Heart left ventricle (tissue), 16 donors: Measurements from ENCODE around the gene GALR3. TPM values are rescaled to one million over a fixed set of nuclear protein-coding genes. Genes with fewer than 3 reads are reported as not detected.

Experiments
- ATAC-seq, 4 donors: fragments of 200-7000 bp; cut with Tn5 transposase; one replicate each; pipeline ENCODE4 v1.9.1; 2020 to 2022; ENCODE audit warnings: moderate library complexity in 4 of 4, mild to moderate bottlenecking in 3 of 4, moderate number of reproducible peaks in 1 of 4
- DNase-seq, 5 donors: peaks; one replicate each; pipeline ENCODE4 v3.0.0-alpha.2; 2020
- H3K27ac ChIP-seq, 12 donors: fragments of 200-600 bp; sonication (generic) in 4 of 12; one replicate each; pipeline versions ENCODE4 v1.5.0 to v1.8.0; 2016 to 2022; ENCODE audit warnings: mild to moderate bottlenecking in 2 of 12
- H3K27me3 ChIP-seq, 9 donors: fragments of 200-600 bp; sonication (generic) in 2 of 9; one replicate each; pipeline versions ENCODE4 v1.5.1 to v1.8.0; 2016 to 2022; ENCODE audit warnings: mild to moderate bottlenecking in 3 of 9
- H3K36me3 ChIP-seq, 9 donors: fragments of 200-600 bp; sonication (generic) in 2 of 9; one replicate each; pipeline versions ENCODE4 v1.5.0 to v1.8.0; 2018 to 2022; ENCODE audit warnings: mild to moderate bottlenecking in 2 of 9
- H3K4me1 ChIP-seq, 12 donors: fragments of 200-600 bp; sonication (generic) in 4 of 12; one replicate each; pipeline versions ENCODE4 v1.5.0 to v1.8.0; 2016 to 2022; ENCODE audit warnings: mild to moderate bottlenecking in 3 of 12
- H3K4me3 ChIP-seq, 12 donors: fragments of 200-600 bp; sonication (generic) in 4 of 12; one replicate each; pipeline versions ENCODE4 v1.5.0 to v1.8.0; 2017 to 2022; ENCODE audit warnings: mild to moderate bottlenecking in 9 of 12, moderate library complexity in 4 of 12
- H3K9me3 ChIP-seq, 12 donors: fragments of 200-600 bp; sonication (generic) in 4 of 12; one replicate each; pipeline versions ENCODE4 v1.5.0 to v1.8.0; 2016 to 2022; ENCODE audit warnings: mild to moderate bottlenecking in 1 of 12
- CTCF ChIP-seq, 12 donors: fragments of 200-600 bp; sonication (generic) in 4 of 12; IDR thresholded peaks; one replicate each; pipeline versions ENCODE4 v1.5.0 to v1.8.0; 2018 to 2022; ENCODE audit warnings: antibody characterized with exemption in 12 of 12, mild to moderate bottlenecking in 5 of 12
- POLR2A ChIP-seq, 2 donors: fragments of 450-650 bp; IDR thresholded peaks; one replicate each; pipeline ENCODE4 v1.6.1; 2017; ENCODE audit warnings: antibody characterized with exemption in 2 of 2, mild to moderate bottlenecking in 2 of 2, moderate library complexity in 2 of 2
- WGBS, 4 donors: extraction: QIAGEN DNeasy Blood & Tissue Kit in 2 of 4; methylation state at CpG; one replicate each; pipeline versions ENCODE4 v1.1.5 to v1.1.7; 2013 to 2018; 5-methylcytosine and 5-hydroxymethylcytosine counted together
- intact Hi-C, 10 donors: fragments of 100-400 bp; cut with DNase I; formaldehyde crosslinking; loops; one replicate each; pipeline versions ENCODE4 v1.11.1 to v1.14.2; 2022
- polyA plus RNA-seq, 2 donors: library from polyadenylated mRNA; stranded (reverse); fragments of 200-250 nt; gene quantifications; one replicate each; pipeline ENCODE4 v1.2.3, GENCODE V29; 2013
- total RNA-seq, 9 donors: library from RNA; depleted of rRNA in 2 of 9; stranded (reverse); fragments of >200 nt in 2 of 9; fragmentation: NEBNext Ultra II Directional in 3 of 9; extraction: Animal tissue kit (Norgen Biotek cat#: 25700) in 3 of 9; gene quantifications; one replicate each; pipeline versions ENCODE4 v1.1.0 to v1.2.4, GENCODE V29; 2016 to 2023
- donor health status: ischemic (EF 13 %, LVEDD 7.1; RV severe dilation, severe dysfunction).
- donor health status: healthy with polysubstance abuse.
- donor health status: DM: no; HTN: yes; CAD: no.
- donor health status: DM: no; HTN: no; CAD: no.
- donor health status: ischemic (EF 25% LVEDD 6.9; RV normal size, moderate dysfunction).
- donor health status: ischemic (EF 25% LVEDD 5.7; RV mildly dilated, moderate dysfunction).
- donor health status: healthy.
- donor health status: DM: yes; HTN: yes; CAD: no.
- donor health status: ischemic (EF 35%, LVEDD 5.7; RV mildly dilated, moderate dysfunction).
- donor health status: nonischemic (EF 11% LVEDD 7.7; RV severe dilation, severe dysfunction).
- donor health status: DM: yes; HTN: yes; CAD: no.
- donor health status: PGD.
- donor health status: ischemic (EF 29% LVEDD 5.4; RV normal size, mild dysfunction).
- donor health status: nonischemic (EF 23%, LVEDD 6.1; RV moderate dilation, normal function).

GALR3 gene
- total and polyA plus RNA-seq, 11 donors, result not detected

DNA sequence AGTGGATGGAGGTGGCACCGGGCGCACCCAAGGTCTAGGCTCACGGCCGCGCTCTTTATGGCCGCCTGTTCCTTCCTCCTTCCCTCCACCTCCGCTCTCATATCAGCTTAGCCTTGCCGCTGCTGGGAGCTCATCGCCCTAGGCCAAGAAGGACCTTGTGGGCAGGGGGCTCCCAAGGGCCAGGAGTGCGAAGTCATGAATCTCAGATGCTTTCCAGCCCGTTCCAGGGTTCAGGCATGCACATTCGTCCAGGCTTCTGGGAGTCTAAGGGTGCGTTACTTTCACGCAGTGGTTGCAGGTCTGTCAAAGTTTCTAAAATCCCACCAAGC is 4.1 kb upstream of the GALR3 start:
- intact Hi-C loops, result loop anchor here in 7 of 10 donors (2.0 to 10.0 kb wide), 5 partner anchors 44 to 148 kb away; no protein-coding TSS in a partner anchor
- no peak overlapping the region for H3K27ac ChIP-seq
- ATAC-seq, result peak in 2 of 4 donors; percentile 1
- no peak for DNase-seq
- peaks cover 0 to 29% (median 5%) of the 10 kb centered on the region in 9 donors for H3K27me3 ChIP-seq
- TF ChIP-seq CTCF (IDR thresholded peaks at IDR 0.05) (no peak), POLR2A (IDR thresholded peaks at IDR 0.05) (no peak)
- peaks cover 0 to 14% (median 8%) of the 10 kb centered on the region in 9 donors for H3K36me3 ChIP-seq
- H3K9me3 ChIP-seq, result no peaks in the 10 kb centered on the region
- H3K4me1 ChIP-seq, result peaks cover 2 to 20% (median 18%) of the 10 kb centered on the region in 12 donors
- H3K4me3 ChIP-seq, result peak overlapping the region in 11 of 12 donors; percentile 14 to 62 (median 47)
- 38 to 46% (median 42%) methylated on average over 14 of the region's 14 CpGs for WGBS, 4 donors

DNA sequence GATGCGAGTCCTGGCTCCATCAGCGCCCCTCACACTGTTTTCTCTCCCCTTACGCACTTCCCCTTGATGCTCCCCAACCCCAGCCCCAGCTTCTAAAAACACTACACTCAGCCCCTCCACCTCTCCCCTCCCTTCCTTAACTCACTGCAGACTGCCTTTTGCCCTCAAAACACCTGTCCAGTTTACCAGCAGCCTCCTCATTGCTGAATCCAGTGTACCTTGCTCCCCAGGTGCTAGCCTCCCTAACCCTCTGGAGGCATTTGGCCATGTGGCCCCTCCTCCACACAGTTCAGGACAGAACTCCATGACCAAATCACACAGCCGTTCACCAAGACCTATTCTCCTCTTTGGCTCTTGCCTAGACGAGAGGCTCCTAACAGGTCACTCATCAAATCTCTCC is 2.8 kb upstream of the GALR3 start:
- Histone ChIP-seq H3K4me1 (peaks cover 2 to 30% (median 18%) of the 10 kb centered on the region in 12 donors), H3K27me3 (peaks cover 0 to 33% (median 5%) of the 10 kb centered on the region in 9 donors), H3K4me3 (no peak overlapping the region), H3K9me3 (no peaks in the 10 kb centered on the region), H3K36me3 (peaks cover 0 to 13% (median 0%) of the 10 kb centered on the region in 9 donors), H3K27ac (no peak overlapping the region)
- TF ChIP-seq POLR2A (IDR thresholded peaks at IDR 0.05), result no peak
- no peak for TF ChIP-seq CTCF (IDR thresholded peaks at IDR 0.05)
- DNase-seq (no peak), ATAC-seq (no peak)
- WGBS, 4 donors, result 90 to 92% (median 92%) methylated on average over 5 of the region's 5 CpGs
- intact Hi-C loops, result no loop called here

DNA sequence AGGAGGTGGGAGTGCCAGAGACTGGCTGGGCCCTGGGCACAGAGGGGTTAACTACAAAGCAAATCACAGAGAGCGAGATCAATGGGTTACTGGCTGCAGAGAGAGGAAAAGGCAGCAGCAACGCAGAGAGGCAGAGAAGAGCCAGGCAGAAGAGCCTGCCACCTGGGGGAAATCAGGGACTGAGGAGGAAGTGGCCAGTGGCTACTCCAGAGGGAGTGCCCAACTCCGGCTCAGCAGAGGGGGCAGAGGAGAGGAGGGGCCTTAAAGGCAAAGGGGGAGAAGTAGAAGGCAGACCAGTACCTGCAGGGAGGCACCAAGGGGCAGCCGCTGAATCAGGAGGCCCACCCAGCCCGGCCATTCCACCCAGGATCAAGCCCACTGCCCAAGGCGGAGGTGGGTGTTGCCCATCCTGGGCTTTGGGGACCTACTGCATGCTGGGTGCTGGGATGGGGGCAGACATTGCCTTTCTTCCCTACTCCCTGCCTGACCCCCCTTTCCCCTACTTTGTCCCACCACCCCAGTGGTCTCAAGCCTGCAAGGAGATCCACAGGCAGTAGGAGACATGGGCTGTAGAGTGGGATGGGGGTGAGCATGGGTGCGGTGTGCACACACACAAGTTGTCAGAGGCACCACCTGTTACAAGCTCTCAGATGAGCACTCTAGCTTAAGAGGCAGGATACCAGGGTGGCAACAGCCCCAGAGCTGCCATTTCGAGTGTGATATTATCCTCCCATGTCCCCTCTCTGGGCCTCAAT is 926 bp upstream of the GALR3 start:
- Histone ChIP-seq H3K9me3 (no peaks in the 10 kb centered on the region), H3K27ac (no peak overlapping the region), H3K27me3 (peaks cover 0 to 33% (median 5%) of the 10 kb centered on the region in 9 donors), H3K36me3 (no peaks in the 10 kb centered on the region), H3K4me1 (peaks cover 2 to 37% (median 20%) of the 10 kb centered on the region in 12 donors), H3K4me3 (no peak overlapping the region)
- TF ChIP-seq CTCF (IDR thresholded peaks at IDR 0.05) (no peak), POLR2A (IDR thresholded peaks at IDR 0.05) (no peak)
- DNase-seq, result no peak
- no peak for ATAC-seq
- intact Hi-C loops, result no loop called here
- 51 to 61% (median 59%) methylated on average over 8 of the region's 8 CpGs for WGBS, 4 donors

DNA sequence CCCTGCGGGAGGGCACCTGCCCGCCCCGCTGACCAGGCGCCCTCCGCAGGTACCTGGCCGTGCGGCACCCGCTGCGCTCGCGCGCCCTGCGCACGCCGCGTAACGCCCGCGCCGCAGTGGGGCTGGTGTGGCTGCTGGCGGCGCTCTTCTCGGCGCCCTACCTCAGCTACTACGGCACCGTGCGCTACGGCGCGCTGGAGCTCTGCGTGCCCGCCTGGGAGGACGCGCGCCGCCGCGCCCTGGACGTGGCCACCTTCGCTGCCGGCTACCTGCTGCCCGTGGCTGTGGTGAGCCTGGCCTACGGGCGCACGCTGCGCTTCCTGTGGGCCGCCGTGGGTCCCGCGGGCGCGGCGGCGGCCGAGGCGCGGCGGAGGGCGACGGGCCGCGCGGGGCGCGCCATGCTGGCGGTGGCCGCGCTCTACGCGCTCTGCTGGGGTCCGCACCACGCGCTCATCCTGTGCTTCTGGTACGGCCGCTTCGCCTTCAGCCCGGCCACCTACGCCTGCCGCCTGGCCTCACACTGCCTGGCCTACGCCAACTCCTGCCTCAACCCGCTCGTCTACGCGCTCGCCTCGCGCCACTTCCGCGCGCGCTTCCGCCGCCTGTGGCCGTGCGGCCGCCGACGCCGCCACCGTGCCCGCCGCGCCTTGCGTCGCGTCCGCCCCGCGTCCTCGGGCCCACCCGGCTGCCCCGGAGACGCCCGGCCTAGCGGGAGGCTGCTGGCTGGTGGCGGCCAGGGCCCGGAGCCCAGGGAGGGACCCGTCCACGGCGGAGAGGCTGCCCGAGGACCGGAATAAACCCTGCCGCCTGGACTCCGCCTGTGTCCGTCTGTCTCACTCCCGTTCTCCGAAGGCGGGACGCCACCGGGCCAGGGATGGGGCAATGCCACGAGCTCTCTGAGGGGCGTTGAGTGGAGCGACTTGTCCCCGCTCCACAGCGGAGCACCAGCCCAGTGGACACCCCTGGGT is 1.8 kb downstream of the GALR3 start:
- Histone ChIP-seq H3K27ac (no peak overlapping the region), H3K36me3 (peaks cover 0 to 14% (median 3%) of the 10 kb centered on the region in 9 donors), H3K27me3 (peaks cover 0 to 25% (median 5%) of the 10 kb centered on the region in 9 donors), H3K9me3 (no peaks in the 10 kb centered on the region), H3K4me3 (peak overlapping the region in 9 of 12 donors; percentile 21 to 51 (median 39)), H3K4me1 (peaks cover 0 to 23% (median 3%) of the 10 kb centered on the region in 12 donors)
- ATAC-seq (peak in 1 of 4 donors; percentile 23), DNase-seq (no peak)
- 10 to 18% (median 13%) methylated on average over 81 to 135 of the region's 135 CpGs for WGBS, 4 donors
- intact Hi-C loops, result no loop called here
- TF ChIP-seq POLR2A (IDR thresholded peaks at IDR 0.05) (no peak), CTCF (IDR thresholded peaks at IDR 0.05) (no peak)
